ENCODE measurements around the gene SEPTIN11. TPM values are rescaled to one million over a fixed set of nuclear protein-coding genes. Genes with fewer than 3 reads are reported as not detected.

The SEPTIN11 gene
- polyA plus RNA-seq, 1 donor from 2014 or later, result 61.3 TPM

DNA sequence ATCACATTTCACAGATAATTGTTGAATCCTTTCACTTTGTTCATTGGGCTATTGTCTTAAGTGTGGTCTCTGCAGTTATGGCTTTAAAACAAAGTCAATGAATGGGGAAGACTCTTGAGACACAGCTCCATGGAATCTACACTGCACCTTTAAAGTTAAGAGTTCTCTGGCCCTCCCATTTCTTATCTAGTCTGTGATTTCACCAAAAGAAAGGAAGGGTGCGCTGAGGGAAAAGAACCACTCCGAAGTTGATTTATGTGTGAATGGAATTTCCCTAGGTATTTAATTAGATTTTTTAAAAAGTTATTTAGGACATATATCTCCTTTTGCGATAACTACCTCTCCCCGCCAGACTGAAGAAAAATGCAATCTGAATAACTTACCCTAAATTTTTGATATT lies 2.5 kb downstream of the SEPTIN11 start:
- H3F3A ChIP-seq (ENCODE audit: insufficient read depth, low read length, poor library complexity, severe bottlenecking), result peaks cover 3% of the 10 kb centered on the region
- H3K9ac ChIP-seq (ENCODE audit: low read length), result peak overlapping the region; percentile 91
- H3K9me3 ChIP-seq (ENCODE audit: low read length), result no peaks in the 10 kb centered on the region
- no peaks in the 10 kb centered on the region for H4K20me1 ChIP-seq (ENCODE audit: insufficient read depth)
- no peaks in the 10 kb centered on the region for H3K27me3 ChIP-seq (ENCODE audit: insufficient read depth, low read depth, low read length)
- peak overlapping the region; percentile 96 for H3K4me3 ChIP-seq (ENCODE audit: low read length)
- H2AFZ ChIP-seq (ENCODE audit: low read depth, low read length), result no peak overlapping the region
- TF ChIP-seq POLR2AphosphoS5 (IDR thresholded peaks at IDR 0.05) (no peak), RAD21 (conservative IDR thresholded peaks at IDR 0.05) (no peak), SMC3 (conservative IDR thresholded peaks at IDR 0.05; ENCODE audit: poor library complexity) (no peak), EZH2 (IDR thresholded peaks at IDR 0.05; ENCODE audit: borderline replicate concordance, insufficient read depth, low read length, poor library complexity, severe bottlenecking) (no peak), TAF1 (IDR thresholded peaks at IDR 0.05; ENCODE audit: low read depth) (no peak), MXI1 (conservative IDR thresholded peaks at IDR 0.05; ENCODE audit: poor library complexity, severe bottlenecking) (no peak), EP300 (conservative IDR thresholded peaks at IDR 0.05; ENCODE audit: poor library complexity, severe bottlenecking) (no peak)
- TF ChIP-seq, protein P1, sequence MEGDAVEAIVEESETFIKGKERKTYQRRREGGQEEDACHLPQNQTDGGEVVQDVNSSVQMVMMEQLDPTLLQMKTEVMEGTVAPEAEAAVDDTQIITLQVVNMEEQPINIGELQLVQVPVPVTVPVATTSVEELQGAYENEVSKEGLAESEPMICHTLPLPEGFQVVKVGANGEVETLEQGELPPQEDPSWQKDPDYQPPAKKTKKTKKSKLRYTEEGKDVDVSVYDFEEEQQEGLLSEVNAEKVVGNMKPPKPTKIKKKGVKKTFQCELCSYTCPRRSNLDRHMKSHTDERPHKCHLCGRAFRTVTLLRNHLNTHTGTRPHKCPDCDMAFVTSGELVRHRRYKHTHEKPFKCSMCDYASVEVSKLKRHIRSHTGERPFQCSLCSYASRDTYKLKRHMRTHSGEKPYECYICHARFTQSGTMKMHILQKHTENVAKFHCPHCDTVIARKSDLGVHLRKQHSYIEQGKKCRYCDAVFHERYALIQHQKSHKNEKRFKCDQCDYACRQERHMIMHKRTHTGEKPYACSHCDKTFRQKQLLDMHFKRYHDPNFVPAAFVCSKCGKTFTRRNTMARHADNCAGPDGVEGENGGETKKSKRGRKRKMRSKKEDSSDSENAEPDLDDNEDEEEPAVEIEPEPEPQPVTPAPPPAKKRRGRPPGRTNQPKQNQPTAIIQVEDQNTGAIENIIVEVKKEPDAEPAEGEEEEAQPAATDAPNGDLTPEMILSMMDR (IDR thresholded peaks at IDR 0.05; ENCODE audit: poor library complexity, severe bottlenecking), result no peak
- TF ChIP-seq, protein P2, sequence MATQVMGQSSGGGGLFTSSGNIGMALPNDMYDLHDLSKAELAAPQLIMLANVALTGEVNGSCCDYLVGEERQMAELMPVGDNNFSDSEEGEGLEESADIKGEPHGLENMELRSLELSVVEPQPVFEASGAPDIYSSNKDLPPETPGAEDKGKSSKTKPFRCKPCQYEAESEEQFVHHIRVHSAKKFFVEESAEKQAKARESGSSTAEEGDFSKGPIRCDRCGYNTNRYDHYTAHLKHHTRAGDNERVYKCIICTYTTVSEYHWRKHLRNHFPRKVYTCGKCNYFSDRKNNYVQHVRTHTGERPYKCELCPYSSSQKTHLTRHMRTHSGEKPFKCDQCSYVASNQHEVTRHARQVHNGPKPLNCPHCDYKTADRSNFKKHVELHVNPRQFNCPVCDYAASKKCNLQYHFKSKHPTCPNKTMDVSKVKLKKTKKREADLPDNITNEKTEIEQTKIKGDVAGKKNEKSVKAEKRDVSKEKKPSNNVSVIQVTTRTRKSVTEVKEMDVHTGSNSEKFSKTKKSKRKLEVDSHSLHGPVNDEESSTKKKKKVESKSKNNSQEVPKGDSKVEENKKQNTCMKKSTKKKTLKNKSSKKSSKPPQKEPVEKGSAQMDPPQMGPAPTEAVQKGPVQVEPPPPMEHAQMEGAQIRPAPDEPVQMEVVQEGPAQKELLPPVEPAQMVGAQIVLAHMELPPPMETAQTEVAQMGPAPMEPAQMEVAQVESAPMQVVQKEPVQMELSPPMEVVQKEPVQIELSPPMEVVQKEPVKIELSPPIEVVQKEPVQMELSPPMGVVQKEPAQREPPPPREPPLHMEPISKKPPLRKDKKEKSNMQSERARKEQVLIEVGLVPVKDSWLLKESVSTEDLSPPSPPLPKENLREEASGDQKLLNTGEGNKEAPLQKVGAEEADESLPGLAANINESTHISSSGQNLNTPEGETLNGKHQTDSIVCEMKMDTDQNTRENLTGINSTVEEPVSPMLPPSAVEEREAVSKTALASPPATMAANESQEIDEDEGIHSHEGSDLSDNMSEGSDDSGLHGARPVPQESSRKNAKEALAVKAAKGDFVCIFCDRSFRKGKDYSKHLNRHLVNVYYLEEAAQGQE (IDR thresholded peaks at IDR 0.05; ENCODE audit: borderline replicate concordance), result no peak
- H3K36me3 ChIP-seq (ENCODE audit: insufficient read depth, low read length), result no peaks in the 10 kb centered on the region
- H3K79me2 ChIP-seq (replicated peaks; ENCODE audit: insufficient read depth, low read length), result peaks cover 67% of the 10 kb centered on the region
- H3K4me2 ChIP-seq (ENCODE audit: low read length), result peak overlapping the region; percentile 65
- H3K27ac ChIP-seq (ENCODE audit: low read length), result no peak overlapping the region
- H3K9me2 ChIP-seq (ENCODE audit: insufficient read depth, low read length), result no peaks in the 10 kb centered on the region

DNA sequence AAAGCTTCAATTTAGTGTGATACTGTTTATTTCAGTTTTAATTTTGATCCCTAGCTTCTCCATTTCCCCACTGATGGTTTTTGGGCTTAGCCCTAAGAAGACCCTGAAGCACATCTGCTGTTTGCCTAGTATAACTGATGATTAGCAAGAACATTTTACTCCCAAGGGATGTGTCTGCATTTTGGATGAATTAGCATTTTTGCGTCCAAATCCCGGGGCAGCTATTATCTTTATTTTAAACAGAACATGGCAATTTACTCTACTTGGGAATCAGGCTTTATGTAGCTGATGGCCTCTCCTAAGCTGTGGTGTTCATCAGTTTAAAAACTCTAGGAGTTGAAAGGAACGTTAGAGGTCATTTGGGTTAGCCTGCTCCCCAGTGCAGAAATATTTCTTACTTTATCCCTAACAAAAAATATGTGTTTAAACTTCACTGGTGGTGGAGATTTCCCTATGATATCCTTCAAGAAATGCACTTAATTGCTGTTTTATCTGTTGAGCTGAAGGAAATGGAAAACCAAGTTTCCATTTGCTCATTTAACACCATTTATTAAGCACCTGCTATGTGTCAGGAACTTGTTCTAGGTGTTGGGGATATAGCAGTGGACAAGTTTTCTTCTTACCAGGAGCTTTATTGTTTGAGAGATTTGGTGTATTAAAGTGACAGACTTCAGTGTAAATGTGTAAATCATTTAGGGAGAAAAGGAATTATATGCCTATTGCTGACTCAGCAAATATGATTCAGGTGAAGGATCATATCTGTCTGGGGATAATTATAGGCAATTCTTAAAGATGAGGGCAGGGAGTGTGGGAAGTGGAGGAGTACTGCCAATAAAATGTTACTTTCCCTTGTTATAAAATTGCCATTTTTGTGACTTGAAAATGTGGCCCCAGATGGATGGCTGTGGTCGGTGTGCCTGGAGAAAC lies 3.4 kb downstream of the SEPTIN11 start:
- TF ChIP-seq RAD21 (conservative IDR thresholded peaks at IDR 0.05) (no peak), TAF1 (IDR thresholded peaks at IDR 0.05; ENCODE audit: low read depth) (no peak), MXI1 (conservative IDR thresholded peaks at IDR 0.05; ENCODE audit: poor library complexity, severe bottlenecking) (no peak), EP300 (conservative IDR thresholded peaks at IDR 0.05; ENCODE audit: poor library complexity, severe bottlenecking) (no peak), SMC3 (conservative IDR thresholded peaks at IDR 0.05; ENCODE audit: poor library complexity) (no peak), POLR2AphosphoS5 (IDR thresholded peaks at IDR 0.05) (no peak)
- TF ChIP-seq, protein P2 (IDR thresholded peaks at IDR 0.05; ENCODE audit: borderline replicate concordance), result no peak
- Histone ChIP-seq H4K20me1 (ENCODE audit: insufficient read depth) (no peaks in the 10 kb centered on the region), H3K79me2 (replicated peaks; ENCODE audit: insufficient read depth, low read length) (peaks cover 75% of the 10 kb centered on the region), H3K9me3 (ENCODE audit: low read length) (no peaks in the 10 kb centered on the region), H3K27ac (ENCODE audit: low read length) (no peak overlapping the region), H3K9ac (ENCODE audit: low read length) (no peak overlapping the region), H3K4me2 (ENCODE audit: low read length) (peak overlapping the region; percentile 9), H3K36me3 (ENCODE audit: insufficient read depth, low read length) (no peaks in the 10 kb centered on the region), H3F3A (ENCODE audit: insufficient read depth, low read length, poor library complexity, severe bottlenecking) (peaks cover 3% of the 10 kb centered on the region), H3K27me3 (ENCODE audit: insufficient read depth, low read depth, low read length) (no peaks in the 10 kb centered on the region), H3K4me3 (ENCODE audit: low read length) (peak overlapping the region; percentile 96), H2AFZ (ENCODE audit: low read depth, low read length) (no peak overlapping the region), H3K9me2 (ENCODE audit: insufficient read depth, low read length) (no peaks in the 10 kb centered on the region)
